Measurements from ENCODE around the gene ANHX. TPM values are rescaled to one million over a fixed set of nuclear protein-coding genes. Genes with fewer than 3 reads are reported as not detected.
A peak's percentile ranks its signal among the peaks of the same experiment; 100 is the strongest.
"Not testable (repeated sequence)": the region's sequence is repeated elsewhere in the genome, so short reads cannot be mapped to it uniquely, and the experiment has no call there.

The ANHX gene
- not detected for polyA plus RNA-seq (2013, experiment 1 of 2; ENCODE audit: insufficient read length)
- not detected for polyA plus RNA-seq (2013, experiment 2 of 2; ENCODE audit: insufficient read length)

- no peak for DNase-seq
These were observed at the start of gene ANHX for GRCh38 chr12:133235401-133236112. Gene ANHX (minus strand): TSS chr12:133235877. CDS start chr12:133234356, 1,521 bp downstream.

DNA sequence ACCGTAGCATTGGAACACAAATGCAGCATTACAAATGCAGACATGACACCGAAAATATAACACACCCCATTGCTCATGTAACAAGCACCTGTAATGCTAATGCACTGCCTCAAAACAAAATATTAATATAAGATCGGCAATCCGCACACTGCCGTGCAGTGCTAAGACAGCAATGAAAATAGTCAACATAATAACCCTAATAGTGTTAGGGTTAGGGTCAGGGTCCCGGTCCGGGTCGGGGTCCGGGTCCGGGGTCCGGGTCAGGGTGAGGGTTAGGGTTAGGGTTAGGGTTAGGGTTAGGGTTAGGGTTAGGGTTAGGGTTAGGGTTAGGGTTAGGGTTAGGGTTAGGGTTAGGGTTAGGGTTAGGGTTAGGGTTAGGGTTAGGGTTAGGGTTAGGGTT, 29.0 kb upstream of the ANHX start:
- not testable (repeated sequence) for DNase-seq

- DNase-seq: no peak
These were observed 28.5 kb upstream of the ANHX start for GRCh38 chr12:133264173-133264572.

GRCh38 chr12:133256321-133256720, 20.6 kb upstream of the ANHX start:
- no peak for DNase-seq

- not testable (repeated sequence) for DNase-seq
These were observed 20.2 kb upstream of the ANHX start for GRCh38 chr12:133255833-133256232.

DNA sequence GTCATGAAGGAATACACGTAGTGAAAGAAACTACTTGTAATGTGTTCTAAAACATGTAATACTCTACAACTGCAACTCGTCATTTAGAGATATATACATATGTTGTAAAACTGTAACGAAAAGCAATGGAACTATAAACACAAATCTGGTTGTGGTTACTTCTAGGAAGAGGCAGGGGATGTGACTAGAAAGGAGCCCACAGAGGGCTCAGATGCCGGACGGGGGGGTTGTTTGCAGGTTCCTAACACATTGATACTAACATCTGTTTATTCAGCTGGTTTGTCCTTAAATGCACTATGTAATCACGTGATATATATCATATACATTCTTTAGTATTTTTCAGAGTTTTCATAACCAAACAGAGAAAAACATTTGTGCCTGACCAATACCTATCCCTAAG, 16.1 kb upstream of the ANHX start:
- DNase-seq: no peak

DNA sequence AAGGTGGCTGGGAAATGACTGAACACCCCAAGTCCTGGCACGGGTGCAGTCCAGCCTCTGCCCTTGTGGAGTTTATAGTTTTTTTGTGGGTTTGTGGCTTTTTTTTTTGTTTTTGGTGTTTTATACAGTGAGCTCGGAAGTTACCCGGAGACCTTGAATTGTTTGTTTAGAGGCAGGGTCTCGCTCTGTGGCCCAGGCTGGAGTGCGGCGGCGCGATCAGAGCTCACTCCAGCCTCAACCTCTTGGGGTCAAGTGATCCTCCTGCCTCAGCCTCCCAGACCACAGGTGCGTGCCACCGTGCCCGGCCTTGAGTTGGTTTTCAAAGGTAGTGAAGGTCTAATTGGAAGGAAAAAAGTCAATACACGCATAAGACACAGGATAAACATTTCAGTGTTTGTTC, 879 bp upstream of the ANHX start:
- DNase-seq: no peak

DNA sequence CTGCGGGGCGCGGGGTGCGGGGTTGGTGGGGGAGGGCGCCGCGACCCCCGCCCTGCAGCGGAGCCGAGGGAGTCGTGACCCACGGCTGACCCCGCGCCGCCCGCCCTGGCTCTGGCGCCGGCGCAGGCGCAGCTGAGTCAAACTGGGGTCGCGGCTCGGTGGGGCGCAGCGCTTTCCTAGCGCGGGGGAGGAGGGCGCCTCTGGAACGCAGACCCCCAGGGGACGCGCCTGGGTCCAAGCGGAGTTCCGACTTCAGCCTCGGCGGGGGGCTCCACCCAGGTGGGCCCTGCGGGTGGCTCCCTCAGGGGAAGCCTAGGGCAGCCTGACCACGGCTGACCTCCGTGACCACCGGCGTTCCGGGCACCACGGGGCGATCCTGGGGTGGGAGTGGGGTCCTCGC, 467 bp upstream of the ANHX start:
- DNase-seq: no peak

DNA sequence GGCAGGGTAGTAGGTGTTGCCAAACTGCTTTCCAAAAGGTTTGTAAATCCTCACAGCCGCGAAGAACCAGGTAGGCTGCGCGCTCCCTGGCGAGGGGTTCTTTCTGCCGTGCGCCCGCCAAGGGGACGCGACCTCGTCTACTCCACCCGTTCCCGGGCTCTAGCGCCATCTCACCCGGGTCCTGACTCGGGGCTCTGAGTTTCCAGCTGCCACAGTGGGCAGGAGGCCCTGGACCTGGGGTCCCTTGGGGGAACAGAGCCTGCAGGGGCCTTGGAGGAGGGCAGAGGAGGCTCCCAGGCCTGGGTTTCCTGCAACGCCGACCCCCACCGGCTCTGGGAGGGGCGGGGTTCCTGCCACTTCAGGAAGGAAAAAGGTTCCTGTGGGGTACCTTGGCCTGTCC, 706 bp downstream of the ANHX start:
- no peak for DNase-seq

GRCh38 chr12:133233993-133234564, 1.6 kb downstream of the ANHX start:
- no peak for DNase-seq

DNA sequence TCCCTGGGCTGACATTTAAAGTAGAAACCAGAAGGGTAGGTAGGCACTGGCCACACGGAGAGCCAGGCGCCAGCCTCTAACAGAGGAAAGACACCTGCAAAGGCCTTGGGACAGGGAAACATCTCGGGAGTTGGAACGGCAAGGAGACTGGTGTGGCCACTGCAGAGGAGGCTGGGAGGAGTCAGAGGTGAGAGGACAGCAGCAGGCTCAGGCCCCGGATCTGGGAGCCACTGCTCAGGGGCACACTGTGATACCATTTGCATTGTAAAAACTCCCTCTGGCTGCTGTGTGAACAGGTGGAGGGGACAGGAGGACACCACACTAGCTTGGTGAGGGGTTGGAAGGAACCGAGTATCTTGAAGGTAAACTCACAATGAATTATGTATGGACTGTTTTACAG, 2.7 kb downstream of the ANHX start:
- DNase-seq: no peak

DNA sequence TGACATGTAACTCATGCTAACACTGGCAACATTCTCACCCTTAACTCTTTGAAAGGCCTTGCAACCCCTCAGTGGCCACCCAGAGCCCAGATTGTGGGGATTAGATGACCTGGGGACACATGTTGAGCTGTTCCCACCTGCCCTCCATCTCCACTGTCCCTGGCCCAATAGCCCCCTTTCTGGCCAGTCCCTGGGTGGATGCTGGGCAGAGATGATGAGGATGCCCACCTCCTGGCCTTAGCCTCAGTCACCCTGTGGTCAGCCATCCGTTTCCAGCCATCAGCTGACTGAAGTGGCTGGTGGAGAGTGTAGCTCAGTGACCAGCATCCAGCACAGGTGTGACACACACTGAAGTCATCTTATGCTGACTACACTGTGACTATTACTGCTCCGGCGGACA, 4.7 kb downstream of the ANHX start:
- DNase-seq: no peak

- DNase-seq: no peak
These were observed 8.3 kb downstream of the ANHX start for GRCh38 chr12:133227281-133227852.

GRCh38 chr12:133226690-133227089, 9.0 kb downstream of the ANHX start:
- DNase-seq: no peak

GRCh38 chr12:133225527-133225926, 10.2 kb downstream of the ANHX start:
- DNase-seq: no peak

DNA sequence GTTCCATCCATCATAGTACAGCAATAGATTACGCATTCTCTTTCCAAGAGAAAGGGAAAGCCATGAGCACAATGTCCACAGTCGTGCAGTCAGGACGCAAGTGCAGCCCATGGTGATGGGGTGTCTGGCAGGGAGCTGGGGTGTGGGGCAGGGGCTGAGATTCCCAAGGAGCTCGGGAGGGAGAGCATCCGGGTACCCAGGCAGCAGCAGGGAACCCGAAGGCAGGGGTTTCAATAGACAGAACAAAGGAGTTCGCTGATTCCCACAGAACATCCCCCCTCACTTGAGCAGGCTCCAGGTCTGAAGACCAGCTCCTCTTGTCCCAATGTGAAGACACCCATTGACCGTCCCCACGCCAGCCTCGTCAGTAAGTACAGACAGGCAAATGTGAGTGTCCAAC, 13.5 kb downstream of the ANHX start:
- DNase-seq: no peak

- DNase-seq: no peak
These were observed 14.4 kb downstream of the ANHX start for GRCh38 chr12:133221241-133221640.

DNA sequence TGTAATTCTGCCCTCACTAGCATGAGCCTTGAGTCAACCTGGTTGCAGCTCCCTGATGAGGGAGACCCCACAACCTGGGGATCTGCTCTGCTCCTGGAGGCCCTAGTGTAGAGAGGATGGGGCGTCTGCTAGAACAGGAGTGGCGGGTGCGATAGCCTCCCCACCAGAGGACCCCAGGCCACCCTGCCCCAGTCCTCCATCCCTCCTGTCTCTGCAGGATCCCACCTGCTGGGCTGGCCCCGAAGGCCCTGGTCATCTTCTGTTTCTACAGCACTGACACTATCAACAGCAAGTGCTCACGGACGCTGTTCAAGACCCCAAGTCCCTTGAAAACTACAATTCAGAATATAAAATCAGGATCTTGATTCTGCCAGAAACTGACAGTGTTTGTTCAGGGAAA, 15.2 kb downstream of the ANHX start:
- DNase-seq: no peak

GRCh38 chr12:133217219-133217618, 18.5 kb downstream of the ANHX start:
- no peak for DNase-seq

DNA sequence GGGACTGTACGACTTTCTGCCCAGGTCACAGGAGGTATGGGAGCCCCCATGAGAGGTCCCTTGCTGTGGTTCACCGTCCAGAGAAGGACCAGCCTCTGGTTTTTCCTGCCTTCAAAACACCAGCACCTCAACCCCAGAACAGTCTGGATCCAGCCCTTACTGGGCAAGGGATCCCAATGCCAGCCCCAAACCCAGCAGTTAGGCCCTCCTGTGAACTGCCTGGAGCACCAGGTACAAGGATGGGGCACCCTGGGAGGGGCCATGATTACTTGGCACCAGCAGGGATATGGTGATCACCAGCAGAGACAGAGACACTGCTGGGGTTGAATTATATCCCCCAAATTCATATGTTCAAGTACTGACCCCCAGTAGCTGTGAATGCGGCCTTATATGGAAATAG, 20.0 kb downstream of the ANHX start:
- DNase-seq: no peak

DNA sequence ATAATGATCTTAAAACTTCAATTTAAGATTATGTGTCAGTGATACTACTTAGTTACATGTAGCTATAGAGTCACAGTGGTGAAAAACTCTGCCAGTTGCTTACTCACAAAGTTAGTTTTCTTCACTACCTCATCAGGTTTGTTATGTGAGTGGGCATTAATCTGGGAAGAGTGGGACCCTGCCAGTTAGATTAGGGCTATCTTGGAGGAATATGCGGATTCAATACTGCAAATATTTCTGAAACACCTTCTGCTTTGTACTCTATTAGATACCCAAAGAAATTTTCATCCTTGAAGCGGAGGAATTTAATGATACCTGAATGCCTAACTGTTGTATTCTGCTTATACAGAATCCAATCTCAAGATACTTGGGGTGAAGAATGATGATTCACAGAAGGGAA, 29.3 kb downstream of the ANHX start:
- no peak for DNase-seq

DNA sequence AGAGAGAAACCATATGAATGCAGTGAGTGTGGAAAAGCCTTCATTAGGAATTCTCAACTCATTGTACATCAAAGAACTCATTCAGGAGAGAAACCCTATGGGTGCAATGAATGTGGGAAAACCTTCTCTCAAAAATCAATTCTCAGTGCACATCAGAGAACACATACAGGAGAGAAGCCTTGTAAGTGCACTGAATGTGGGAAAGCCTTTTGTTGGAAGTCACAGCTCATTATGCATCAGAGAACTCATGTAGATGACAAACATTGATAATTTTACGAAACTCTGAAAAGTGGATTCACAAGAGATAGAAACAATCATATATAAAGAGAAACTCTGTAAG, 31.4 kb downstream of the ANHX start:
- no peak for DNase-seq

DNA sequence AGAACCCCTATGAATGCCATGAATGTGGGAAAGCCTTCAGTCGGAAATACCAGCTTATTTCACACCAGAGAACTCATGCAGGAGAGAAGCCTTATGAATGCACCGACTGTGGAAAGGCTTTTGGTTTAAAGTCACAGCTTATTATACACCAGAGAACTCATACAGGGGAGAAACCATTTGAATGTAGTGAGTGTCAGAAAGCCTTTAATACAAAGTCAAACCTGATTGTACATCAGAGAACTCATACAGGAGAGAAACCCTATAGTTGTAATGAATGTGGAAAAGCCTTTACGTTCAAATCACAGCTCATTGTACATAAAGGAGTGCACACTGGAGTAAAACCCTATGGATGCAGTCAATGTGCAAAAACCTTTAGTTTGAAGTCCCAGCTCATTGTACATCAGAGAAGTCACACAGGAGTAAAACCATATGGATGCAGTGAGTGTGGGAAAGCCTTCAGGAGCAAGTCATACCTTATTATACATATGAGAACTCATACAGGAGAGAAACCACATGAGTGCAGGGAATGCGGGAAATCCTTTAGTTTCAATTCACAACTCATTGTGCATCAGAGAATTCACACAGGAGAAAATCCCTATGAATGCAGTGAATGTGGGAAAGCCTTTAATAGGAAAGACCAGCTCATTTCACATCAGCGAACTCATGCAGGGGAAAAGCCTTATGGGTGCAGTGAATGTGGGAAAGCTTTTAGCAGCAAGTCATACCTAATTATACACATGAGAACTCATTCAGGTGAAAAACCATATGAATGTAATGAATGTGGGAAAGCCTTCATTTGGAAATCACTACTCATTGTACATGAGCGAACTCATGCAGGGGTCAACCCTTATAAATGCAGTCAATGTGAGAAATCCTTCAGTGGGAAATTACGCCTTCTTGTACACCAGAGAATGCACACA, 32.1 kb downstream of the ANHX start:
- peak; percentile 11 for DNase-seq

All from fibroblast of skin of back (primary cell).